HAP-1 (cell line): ENCODE measurements around the gene FUT8.

ENCODE experiments used
- DNase-seq, 2 experiments: peaks; one replicate each; pipeline ENCODE4 v3.0.0-alpha.2; 2016 to 2020; ENCODE audit warnings: low spot score in 2 of 2
- H3K27me3 ChIP-seq: fragments of 250-450 bp; sonication (Bioruptor Pico); 2 replicates; pipeline ENCODE4 v1.5.1; 2020; ENCODE audit warnings: low read depth, mild to moderate bottlenecking, moderate library complexity
- H3K36me3 ChIP-seq: fragments of 250-450 bp; sonication (Bioruptor Pico); replicated peaks from 2 replicates; pipeline ENCODE4 v1.5.1; 2020; ENCODE audit warnings: mild to moderate bottlenecking
- H3K4me1 ChIP-seq: fragments of 250-450 bp; sonication (Bioruptor Pico); 2 replicates; pipeline ENCODE4 v1.5.1; 2020; ENCODE audit warnings: mild to moderate bottlenecking
- H3K4me3 ChIP-seq: fragments of 250-450 bp; sonication (Bioruptor Pico); 2 replicates; pipeline ENCODE4 v1.5.1; 2020; ENCODE audit warnings: mild to moderate bottlenecking, moderate library complexity
- H3K9me3 ChIP-seq: fragments of 250-450 bp; sonication (Bioruptor Pico); 2 replicates; pipeline ENCODE4 v1.5.1; 2020; ENCODE audit warnings: mild to moderate bottlenecking, moderate library complexity
- in situ Hi-C: fragments of 300-500 bp; cut with MboI; formaldehyde crosslinking; loops from 3 replicates; pipeline ENCODE4 v1.14.3; 2020; ENCODE audit warnings: low sequenced_read_pairs, inconsistent platforms, mixed read lengths

FUT8 gene

GRCh38 chr14:65403231-65403630 lies 9.3 kb upstream of the FUT8 start:
- H3K4me3 ChIP-seq, result no peak overlapping the region
- no peak for DNase-seq
- no peaks in the 10 kb centered on the region for H3K9me3 ChIP-seq
- in situ Hi-C loops, result loop anchor here (10.0 kb wide), 1 partner anchor 178 kb away; no protein-coding TSS in a partner anchor
- no peaks in the 10 kb centered on the region for H3K27me3 ChIP-seq
- H3K4me1 ChIP-seq, result no peaks in the 10 kb centered on the region
- H3K36me3 ChIP-seq, result no peaks in the 10 kb centered on the region

DNA sequence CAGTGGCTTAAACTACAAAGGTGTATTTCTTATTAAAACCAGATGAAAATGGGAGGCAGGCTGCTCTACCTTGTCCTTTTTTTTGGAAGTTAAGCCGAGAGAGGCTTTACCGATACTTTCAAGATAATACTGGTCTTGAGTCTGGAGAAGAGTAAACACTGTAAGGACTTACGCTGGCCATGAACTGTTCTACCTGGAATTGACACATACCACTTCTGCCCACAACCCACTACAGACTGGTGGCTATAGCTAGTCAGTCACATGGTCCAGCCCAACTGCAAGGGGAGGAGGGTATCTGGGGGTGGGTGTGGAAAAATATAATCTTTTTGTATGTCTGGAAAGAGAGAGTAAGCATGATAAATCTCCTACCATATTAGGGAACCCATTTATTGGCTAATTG lies 4.4 kb upstream of the FUT8 start:
- DNase-seq, result no peak
- H3K4me1 ChIP-seq, result peaks cover 7% of the 10 kb centered on the region
- in situ Hi-C loops, result loop anchor here (5.0 to 10.0 kb wide), 2 partner anchors 183 to 419 kb away; no protein-coding TSS in a partner anchor
- no peaks in the 10 kb centered on the region for H3K9me3 ChIP-seq
- no peaks in the 10 kb centered on the region for H3K36me3 ChIP-seq
- H3K27me3 ChIP-seq, result no peaks in the 10 kb centered on the region
- H3K4me3 ChIP-seq, result no peak overlapping the region

GRCh38 chr14:65410640-65411039 lies 1.9 kb upstream of the FUT8 start:
- in situ Hi-C loops, result loop anchor here (10.0 kb wide), 2 partner anchors 544 to 664 kb away; no protein-coding TSS in a partner anchor
- no peak overlapping the region for H3K4me3 ChIP-seq

DNA sequence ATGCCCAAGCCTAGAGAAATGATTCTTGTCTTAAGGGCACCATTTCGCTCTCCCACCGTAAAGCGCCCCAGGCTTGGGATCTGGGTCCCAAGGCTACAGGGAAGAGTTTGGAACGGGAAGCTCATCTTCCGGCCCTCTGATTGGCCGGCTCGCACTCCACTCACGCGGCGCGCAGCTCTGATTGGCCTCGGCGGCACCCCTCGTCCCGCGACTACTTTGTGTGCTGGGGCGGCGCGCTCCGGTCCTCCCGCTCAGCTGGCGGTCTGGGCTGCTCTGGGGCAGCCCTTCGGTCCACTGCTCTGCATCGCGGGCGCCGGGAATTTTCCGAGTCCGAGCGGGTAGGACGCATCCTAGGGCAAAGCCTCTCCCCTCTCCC lies 886 bp upstream of the FUT8 start:
- Histone ChIP-seq H3K4me1 (peaks cover 24% of the 10 kb centered on the region), H3K9me3 (no peaks in the 10 kb centered on the region), H3K36me3 (no peaks in the 10 kb centered on the region), H3K4me3 (peak overlapping the region; percentile 87), H3K27me3 (no peaks in the 10 kb centered on the region)
- in situ Hi-C loops, result loop anchor here (10.0 kb wide), 2 partner anchors 543 to 663 kb away; no protein-coding TSS in a partner anchor
- DNase-seq, result peak; percentile 92 to 95

More at GRCh38 chr14:65410640-65411039, 1.9 kb upstream of the FUT8 start:
- Histone ChIP-seq H3K4me1 (peaks cover 22% of the 10 kb centered on the region), H3K36me3 (no peaks in the 10 kb centered on the region), H3K27me3 (no peaks in the 10 kb centered on the region), H3K9me3 (no peaks in the 10 kb centered on the region)
- DNase-seq, result no peak

DNA sequence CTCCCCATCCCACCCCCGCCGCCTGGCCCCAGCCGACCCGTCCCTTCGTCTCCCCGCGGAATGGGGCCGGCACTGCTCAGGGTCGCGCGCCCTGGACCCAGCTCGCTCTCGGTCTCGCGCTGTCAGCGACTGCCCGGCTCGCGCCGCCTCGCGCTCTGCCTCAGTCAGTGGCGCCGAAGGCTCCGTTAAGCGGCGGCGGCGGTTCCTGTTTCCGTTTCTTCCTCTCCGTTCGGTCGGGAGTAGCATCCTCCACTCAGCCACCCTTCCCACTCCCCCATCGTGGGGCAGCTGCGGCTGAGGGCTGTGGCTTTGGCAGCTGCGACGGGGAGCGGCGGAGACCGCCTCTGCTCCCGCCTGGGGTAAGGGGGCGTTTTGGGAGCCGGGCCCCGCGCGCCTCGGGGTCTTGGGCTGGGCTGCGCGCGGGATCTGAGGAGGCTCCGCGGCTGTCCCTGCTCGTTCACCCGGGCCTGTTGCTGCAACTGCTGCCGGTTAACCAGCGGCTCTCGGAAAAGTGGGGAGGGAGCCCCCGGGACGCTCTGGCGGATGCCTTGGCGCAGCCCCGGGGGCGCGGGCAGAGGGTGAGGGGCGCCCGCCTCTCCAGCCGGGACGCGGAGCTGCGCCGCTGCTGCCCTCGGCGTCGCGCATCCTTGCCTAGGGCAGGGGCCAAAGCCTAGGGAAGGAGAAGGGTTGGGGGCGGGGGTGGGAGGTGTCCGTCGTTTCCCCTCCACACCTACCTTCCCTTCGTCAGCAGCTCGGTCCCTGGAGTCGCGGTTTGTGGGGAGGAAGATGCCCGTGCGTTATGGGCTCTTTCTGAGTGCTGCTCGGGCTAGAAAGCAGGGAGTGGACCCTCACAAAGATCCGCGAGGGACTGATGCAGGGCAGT lies 567 bp downstream of the FUT8 start:
- Histone ChIP-seq H3K4me3 (peak overlapping the region; percentile 87), H3K4me1 (peaks cover 24% of the 10 kb centered on the region), H3K27me3 (no peaks in the 10 kb centered on the region), H3K9me3 (no peaks in the 10 kb centered on the region), H3K36me3 (no peaks in the 10 kb centered on the region)
- in situ Hi-C loops, result loop anchor here (10.0 kb wide), 2 partner anchors 542 to 662 kb away; no protein-coding TSS in a partner anchor
- DNase-seq, result peak in 1 of 2 experiments; percentile 80

DNA sequence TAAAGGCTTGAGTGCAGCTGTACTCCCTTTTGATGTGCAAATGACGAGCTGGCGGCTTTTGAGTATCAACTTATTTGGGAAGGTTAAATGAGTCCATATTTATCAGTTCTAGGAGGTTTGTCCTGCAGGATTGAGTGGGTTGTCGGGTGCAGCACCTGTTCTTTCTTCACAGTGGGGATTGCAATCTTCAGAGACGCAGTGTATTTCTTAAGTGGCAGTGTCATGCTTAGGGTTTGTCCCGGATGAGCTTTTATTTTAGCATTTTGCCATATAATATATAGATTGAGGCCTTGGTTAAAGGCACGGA lies 1.2 kb downstream of the FUT8 start:
- peak in 1 of 2 experiments; percentile 81 for DNase-seq
- in situ Hi-C loops, result loop anchor here (10.0 kb wide), 2 partner anchors 541 to 661 kb away; no protein-coding TSS in a partner anchor

DNA sequence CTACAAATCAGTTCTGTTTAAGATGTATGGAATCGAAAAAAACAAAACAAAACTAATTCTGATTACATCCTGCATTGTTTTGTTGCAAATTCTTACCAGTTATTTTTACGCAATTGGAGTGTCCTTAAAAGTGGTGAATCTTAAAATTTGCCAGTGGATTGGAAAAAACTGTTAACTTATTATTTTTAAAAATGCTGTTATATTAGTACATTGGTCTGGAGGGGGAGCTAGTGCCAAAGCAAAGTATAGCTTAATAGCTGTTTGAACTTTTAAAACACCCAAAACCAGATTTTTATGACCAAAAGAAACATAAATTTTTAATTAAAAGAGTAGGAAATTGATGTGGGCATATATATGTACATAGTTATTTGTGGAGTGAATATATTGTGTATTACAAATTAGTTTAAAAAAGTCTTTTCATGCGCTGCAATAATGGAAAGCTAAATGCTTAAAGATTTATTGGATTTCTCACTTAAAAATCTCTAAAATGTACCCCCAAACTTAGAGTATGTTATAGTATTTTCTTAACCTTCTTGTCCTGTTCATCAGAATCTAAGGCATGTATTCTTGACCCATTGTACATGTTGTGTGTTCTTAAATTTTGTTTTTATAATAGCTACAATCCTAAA lies 2.5 kb downstream of the FUT8 start:
- Histone ChIP-seq H3K27me3 (no peaks in the 10 kb centered on the region), H3K36me3 (0 out of 2 replicates have a peak, but pooled peaks cover 2% of the 10 kb centered on the region), H3K4me1 (peaks cover 24% of the 10 kb centered on the region), H3K9me3 (no peaks in the 10 kb centered on the region), H3K4me3 (peak overlapping the region; percentile 87)
- in situ Hi-C loops, result loop anchor here (10.0 kb wide), 2 partner anchors 540 to 660 kb away; no protein-coding TSS in a partner anchor
- DNase-seq, result peak in 1 of 2 experiments; percentile 50

More for the DNA sequence above, 1.2 kb downstream of the FUT8 start:
- Histone ChIP-seq H3K4me1 (peaks cover 24% of the 10 kb centered on the region), H3K9me3 (no peaks in the 10 kb centered on the region), H3K36me3 (no peaks in the 10 kb centered on the region), H3K27me3 (no peaks in the 10 kb centered on the region), H3K4me3 (peak overlapping the region; percentile 87)

GRCh38 chr14:65415613-65416012 lies 3.1 kb downstream of the FUT8 start:
- Histone ChIP-seq H3K36me3 (0 out of 2 replicates have a peak, but pooled peaks cover 2% of the 10 kb centered on the region), H3K27me3 (no peaks in the 10 kb centered on the region), H3K4me1 (peaks cover 24% of the 10 kb centered on the region), H3K4me3 (no peak overlapping the region), H3K9me3 (no peaks in the 10 kb centered on the region)
- no peak for DNase-seq
- in situ Hi-C loops, result loop anchor here (10.0 kb wide), 2 partner anchors 539 to 659 kb away; no protein-coding TSS in a partner anchor

- H3K27me3 ChIP-seq, result no peaks in the 10 kb centered on the region
- H3K4me1 ChIP-seq, result peaks cover 21% of the 10 kb centered on the region
- no peaks in the 10 kb centered on the region for H3K9me3 ChIP-seq
- 0 out of 2 replicates have a peak, but pooled peaks cover 2% of the 10 kb centered on the region for H3K36me3 ChIP-seq
- DNase-seq, result no peak
- in situ Hi-C loops, result loop anchor here (10.0 kb wide), 2 partner anchors 535 to 655 kb away; no protein-coding TSS in a partner anchor
- no peak overlapping the region for H3K4me3 ChIP-seq
Observed at GRCh38 chr14:65419593-65420252, 7.2 kb downstream of the FUT8 start.

- in situ Hi-C loops, result no loop called here
Observed at GRCh38 chr14:65421201-65421981, 8.9 kb downstream of the FUT8 start.

GRCh38 chr14:65422088-65422834 lies 9.7 kb downstream of the FUT8 start:
- Histone ChIP-seq H3K9me3 (no peaks in the 10 kb centered on the region), H3K27me3 (no peaks in the 10 kb centered on the region), H3K4me3 (no peak overlapping the region), H3K4me1 (peaks cover 26% of the 10 kb centered on the region), H3K36me3 (0 out of 2 replicates have a peak, but pooled peaks cover 2% of the 10 kb centered on the region)
- DNase-seq, result no peak
- in situ Hi-C loops, result no loop called here

More at GRCh38 chr14:65421201-65421981, 8.9 kb downstream of the FUT8 start:
- DNase-seq, result peak; percentile 26 to 52
- Histone ChIP-seq H3K27me3 (no peaks in the 10 kb centered on the region), H3K36me3 (0 out of 2 replicates have a peak, but pooled peaks cover 2% of the 10 kb centered on the region), H3K4me3 (no peak overlapping the region), H3K4me1 (peaks cover 18% of the 10 kb centered on the region), H3K9me3 (no peaks in the 10 kb centered on the region)

DNA sequence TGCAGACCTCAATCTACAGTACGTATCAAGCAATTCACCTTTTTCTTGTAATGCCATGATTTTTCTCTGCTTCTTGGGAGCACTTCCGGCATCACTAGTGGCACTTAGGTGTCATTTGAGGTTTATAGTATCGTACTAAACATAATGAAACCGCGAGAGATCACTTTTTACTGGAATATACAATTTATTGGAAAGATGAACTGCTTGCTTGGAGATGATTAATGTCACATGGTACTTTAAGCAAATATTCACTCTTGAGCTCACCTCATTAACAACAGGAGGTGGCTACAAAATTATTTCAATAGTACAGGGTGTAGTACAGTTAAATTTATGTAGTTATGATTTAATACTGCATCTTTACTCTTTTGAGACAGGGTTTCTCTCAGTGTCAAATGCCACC lies 11.5 kb downstream of the FUT8 start:
- H3K9me3 ChIP-seq, result no peaks in the 10 kb centered on the region
- in situ Hi-C loops, result no loop called here
- no peaks in the 10 kb centered on the region for H3K27me3 ChIP-seq
- 0 out of 2 replicates have a peak, but pooled peaks cover 2% of the 10 kb centered on the region for H3K36me3 ChIP-seq
- no peak for DNase-seq
- peaks cover 32% of the 10 kb centered on the region for H3K4me1 ChIP-seq
- no peak overlapping the region for H3K4me3 ChIP-seq
